HS-5 (cell line): Measurements from ENCODE around the gene CBS.
"Not testable (repeated sequence)": the region's sequence is repeated elsewhere in the genome, so short reads cannot be mapped to it uniquely, and the experiment has no call there.

Experiments used
- DNase-seq: peaks from one replicate; pipeline ENCODE4 v3.0.0-alpha.2; 2012; ENCODE audit warnings: low read depth

CBS gene

GRCh38 chr21:43068065-43068464, 7.6 kb downstream of the CBS start:
- not testable (repeated sequence) for DNase-seq

GRCh38 chr21:43066690-43067089, 8.9 kb downstream of the CBS start:
- not testable (repeated sequence) for DNase-seq

GRCh38 chr21:43065991-43066390, 9.6 kb downstream of the CBS start:
- not testable (repeated sequence) for DNase-seq

- not testable (repeated sequence) for DNase-seq
These were observed 11.2 kb downstream of the CBS start for GRCh38 chr21:43064265-43064917.

- not testable (repeated sequence) for DNase-seq
These were observed 12.5 kb downstream of the CBS start for GRCh38 chr21:43062955-43063664.

- DNase-seq, result not testable (repeated sequence)
These were observed 22.5 kb downstream of the CBS start for GRCh38 chr21:43053112-43053511.

GRCh38 chr21:43045876-43046821, 29.5 kb downstream of the CBS start:
- DNase-seq, result not testable (repeated sequence)

- not testable (repeated sequence) for DNase-seq
These were observed 30.3 kb downstream of the CBS start for GRCh38 chr21:43045165-43045875.

- DNase-seq, result not testable (repeated sequence)
These were observed 31.1 kb downstream of the CBS start for GRCh38 chr21:43044547-43044946.

- DNase-seq, result not testable (repeated sequence)
These were observed 32.3 kb downstream of the CBS start for GRCh38 chr21:43043291-43043690.

GRCh38 chr21:43042169-43042568, 33.5 kb downstream of the CBS start:
- not testable (repeated sequence) for DNase-seq

- not testable (repeated sequence) for DNase-seq
These were observed 37.0 kb downstream of the CBS start for GRCh38 chr21:43038659-43039044.

GRCh38 chr21:43037918-43038658, 37.5 kb downstream of the CBS start:
- not testable (repeated sequence) for DNase-seq

- not testable (repeated sequence) for DNase-seq
These were observed 38.7 kb downstream of the CBS start for GRCh38 chr21:43036889-43037288.

- no peak for DNase-seq
These were observed 40.8 kb downstream of the CBS start for GRCh38 chr21:43034826-43035225.

GRCh38 chr21:43034101-43034500, 41.5 kb downstream of the CBS start:
- no peak for DNase-seq

GRCh38 chr21:43031121-43031619, 44.5 kb downstream of the CBS start:
- no peak for DNase-seq

GRCh38 chr21:43029785-43030184, 45.9 kb downstream of the CBS start:
- no peak for DNase-seq

- no peak for DNase-seq
These were observed 47.5 kb downstream of the CBS start for GRCh38 chr21:43027846-43028731.
